GM23338 (cell line): ENCODE data around the gene TMEM117. TPM values are rescaled to one million over a fixed set of nuclear protein-coding genes. Genes with fewer than 3 reads are reported as not detected.

Experiments
- ATAC-seq: fragments of 200-7000 bp; cut with Tn5 transposase; 3 replicates; pipeline ENCODE4 v1.9.1; 2020
- DNase-seq: peaks from one replicate; pipeline ENCODE4 v3.0.0-alpha.2; 2015; ENCODE audit warnings: low spot score
- H2AFZ ChIP-seq: fragments of 200-600 bp; sonication (generic); 2 replicates; pipeline ENCODE4 v1.8.0; 2016; ENCODE audit warnings: antibody characterized with exemption, mild to moderate bottlenecking, moderate library complexity
- H3F3A ChIP-seq: fragments of 200-600 bp; sonication (generic); replicated peaks from 2 replicates; pipeline ENCODE4 v1.8.0; 2017; ENCODE audit warnings: antibody characterized with exemption, mixed run types, low read depth
- H3K27ac ChIP-seq: fragments of 200-600 bp; sonication (generic); 2 replicates; pipeline ENCODE4 v1.6.1; 2016; ENCODE audit warnings: low read depth
- H3K27me3 ChIP-seq: fragments of 200-600 bp; sonication (generic); 2 replicates; pipeline ENCODE4 v1.8.0; 2016; ENCODE audit warnings: mild to moderate bottlenecking, mixed run types, moderate library complexity; ENCODE audit not compliant: insufficient read depth
- H3K36me3 ChIP-seq: fragments of 200-600 bp; sonication (generic); 2 replicates; pipeline ENCODE4 v1.8.0; 2016; ENCODE audit warnings: mild to moderate bottlenecking; ENCODE audit not compliant: insufficient read depth
- H3K4me1 ChIP-seq: fragments of 200-600 bp; sonication (generic); 2 replicates; pipeline ENCODE4 v1.8.0; 2016; ENCODE audit warnings: mild to moderate bottlenecking, moderate library complexity; ENCODE audit not compliant: insufficient read depth
- H3K4me2 ChIP-seq: fragments of 200-600 bp; sonication (generic); 2 replicates; pipeline ENCODE4 v1.7.1; 2017; ENCODE audit warnings: mixed run types
- H3K4me3 ChIP-seq: fragments of 200-600 bp; sonication (generic); 2 replicates; pipeline ENCODE4 v1.6.1; 2016; ENCODE audit warnings: mixed run types
- H3K79me2 ChIP-seq: fragments of 200-600 bp; sonication (generic); replicated peaks from 2 replicates; pipeline ENCODE4 v1.8.0; 2017; ENCODE audit warnings: mild to moderate bottlenecking; ENCODE audit not compliant: insufficient read depth
- H3K9me2 ChIP-seq: fragments of 200-600 bp; sonication (generic); 2 replicates; pipeline ENCODE4 v1.8.0; 2017; ENCODE audit not compliant: insufficient read depth
- H4K20me1 ChIP-seq: fragments of 200-600 bp; sonication (generic); replicated peaks from 2 replicates; pipeline ENCODE4 v1.8.0; 2017; ENCODE audit warnings: mild to moderate bottlenecking; ENCODE audit not compliant: insufficient read depth
- H3K27ac Mint-ChIP-seq: 2 replicates; pipeline ENCODE4 v1.8.0; 2020; ENCODE audit warnings: inconsistent platforms, mild to moderate bottlenecking, moderate library complexity, mixed read lengths
- H3K27me3 Mint-ChIP-seq: 3 replicates; pipeline ENCODE4 v1.8.0; 2022; ENCODE audit warnings: low read depth, mild to moderate bottlenecking, moderate library complexity, mixed read lengths, inconsistent platforms; ENCODE audit not compliant: insufficient read depth, poor library complexity
- H3K36me3 Mint-ChIP-seq: 3 replicates; pipeline ENCODE4 v1.8.0; 2021; ENCODE audit warnings: low read depth, mild to moderate bottlenecking, inconsistent platforms, moderate library complexity, mixed read lengths
- H3K4me1 Mint-ChIP-seq: 3 replicates; pipeline ENCODE4 v1.8.0; 2020; ENCODE audit warnings: mild to moderate bottlenecking, inconsistent platforms, mixed read lengths
- H3K4me3 Mint-ChIP-seq: 3 replicates; pipeline ENCODE4 v1.8.0; 2021; ENCODE audit warnings: moderate library complexity, mild to moderate bottlenecking, inconsistent platforms, mixed read lengths
- H3K9me3 Mint-ChIP-seq: 3 replicates; pipeline ENCODE4 v1.8.0; 2020; ENCODE audit warnings: moderate library complexity, mild to moderate bottlenecking, inconsistent platforms, mixed read lengths
- CREB1 ChIP-seq: fragments of 250-450 bp; sonication (Bioruptor Pico); IDR thresholded peaks from 2 replicates; pipeline ENCODE4 v1.5.0; 2020; ENCODE audit warnings: low read depth, mild to moderate bottlenecking, moderate library complexity
- CTCF ChIP-seq, 2 experiments: fragments of 200-600 bp in 1 of 2; sonication (generic) in 1 of 2; conservative IDR thresholded peaks; 2 replicates each; pipeline versions ENCODE4 v1.5.1 to v1.6.1; 2016 to 2017; ENCODE audit warnings: antibody characterized with exemption in 2 of 2, low read depth in 2 of 2, mild to moderate bottlenecking in 2 of 2, moderate library complexity in 1 of 2
- ETS1 ChIP-seq: IDR thresholded peaks from 2 replicates; pipeline ENCODE4 v1.6.1; 2016; ENCODE audit warnings: antibody characterized with exemption
- EZH2 ChIP-seq: fragments of 200-600 bp; sonication (generic); IDR thresholded peaks from one replicate; pipeline ENCODE4 v1.8.0; 2017; ENCODE audit warnings: antibody characterized with exemption, mild to moderate bottlenecking, low read depth; ENCODE audit not compliant: unreplicated experiment
- EZH2phosphoT487 ChIP-seq: fragments of 200-600 bp; sonication (generic); IDR thresholded peaks from one replicate; pipeline ENCODE4 v1.8.1; 2018; ENCODE audit warnings: antibody characterized with exemption; ENCODE audit not compliant: unreplicated experiment
- JUNB ChIP-seq: IDR thresholded peaks from one replicate; pipeline ENCODE4 v1.6.1; 2016; ENCODE audit warnings: antibody characterized with exemption; ENCODE audit not compliant: unreplicated experiment
- NANOG ChIP-seq: IDR thresholded peaks from 2 replicates; pipeline ENCODE4 v1.6.1; 2016; ENCODE audit warnings: antibody characterized with exemption, borderline replicate concordance
- POLR2AphosphoS5 ChIP-seq: IDR thresholded peaks from 2 replicates; pipeline ENCODE4 v1.6.1; 2016; ENCODE audit warnings: antibody characterized with exemption, low read depth
- REST ChIP-seq: IDR thresholded peaks from one replicate; pipeline ENCODE4 v1.6.1; 2018; ENCODE audit warnings: antibody characterized with exemption; ENCODE audit not compliant: unreplicated experiment
- STAT1 ChIP-seq: IDR thresholded peaks from one replicate; pipeline ENCODE4 v1.6.1; 2016; ENCODE audit warnings: antibody characterized with exemption; ENCODE audit not compliant: unreplicated experiment
- ZNF114 ChIP-seq: fragments of 250-450 bp; sonication (Bioruptor Pico); IDR thresholded peaks from 2 replicates; pipeline ENCODE4 v1.5.0; 2020; ENCODE audit warnings: mild to moderate bottlenecking, moderate library complexity
- ZNF331 ChIP-seq: fragments of 250-450 bp; sonication (Bioruptor Pico); IDR thresholded peaks from 2 replicates; pipeline ENCODE4 v1.5.0; 2020; ENCODE audit warnings: low read depth, mild to moderate bottlenecking, moderate library complexity
- ZNF462 ChIP-seq: fragments of 250-450 bp; sonication (Bioruptor Pico); IDR thresholded peaks from 2 replicates; pipeline ENCODE4 v1.5.0; 2020; ENCODE audit warnings: mild to moderate bottlenecking, moderate library complexity
- polyA plus RNA-seq: library from polyadenylated mRNA; unstranded; fragments of >200 nt; fragmentation: Nextera tagmentation; extraction: Ambion mirVana; gene quantifications from 2 replicates; pipeline ENCODE4 v1.2.1, GENCODE V29; 2016
- total RNA-seq: library from RNA; depleted of rRNA; stranded (reverse); fragments of >200 nt; shearing (Covaris generic); gene quantifications from 2 replicates; pipeline ENCODE4 v1.2.3, GENCODE V29; 2014

The TMEM117 gene
- total and polyA plus RNA-seq, 2 experiments from 2014 or later, result 0.94 to 1.6 TPM

DNA sequence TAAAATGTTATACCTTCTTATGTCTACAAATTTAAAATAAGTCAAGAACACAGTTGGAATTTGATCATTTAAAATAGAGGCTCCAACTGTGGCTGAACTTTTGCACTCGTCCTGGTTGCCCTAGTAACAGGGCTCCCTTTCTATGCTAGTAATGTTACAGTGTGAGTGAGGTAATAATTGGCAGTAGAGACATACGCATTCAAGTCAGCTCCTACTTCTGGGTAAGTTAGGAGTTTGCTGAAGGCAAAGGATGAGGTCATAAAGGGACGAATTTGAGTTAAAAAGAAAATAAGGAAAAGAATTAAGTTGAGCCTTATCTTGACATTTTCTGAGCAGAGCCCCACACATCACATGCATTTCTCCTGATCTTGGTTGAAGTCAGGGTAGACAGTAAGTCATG is 129.1 kb downstream of the TMEM117 start:
- Histone ChIP-seq H3K79me2 (no peaks in the 10 kb centered on the region), H3F3A (no peaks in the 10 kb centered on the region), H3K4me2 (no peak overlapping the region), H3K4me3 (no peak overlapping the region), H4K20me1 (no peaks in the 10 kb centered on the region), H2AFZ (no peak overlapping the region), H3K27ac (no peak overlapping the region), H3K36me3 (0 out of 2 replicates have a peak, but pooled peaks cover 5% of the 10 kb centered on the region), H3K27me3 (no peaks in the 10 kb centered on the region), H3K4me1 (no peaks in the 10 kb centered on the region), H3K9me2 (no peaks in the 10 kb centered on the region)
- DNase-seq (no peak), ATAC-seq (no peak)
- H3K36me3 Mint-ChIP-seq, result no peaks in the 10 kb centered on the region
- peaks cover 6% of the 10 kb centered on the region; the same call in 2 of the 3 replicates for H3K9me3 Mint-ChIP-seq
- no peak overlapping the region for H3K4me3 Mint-ChIP-seq
- H3K27ac Mint-ChIP-seq, result no peak overlapping the region
- TF ChIP-seq JUNB, result no peak
- no peak for TF ChIP-seq POLR2AphosphoS5
- TF ChIP-seq ZNF462 (CRISPR knock-in tag), result no peak
- no peak for TF ChIP-seq STAT1
- no peak for TF ChIP-seq NANOG
- no peak for TF ChIP-seq ZNF331
- TF ChIP-seq CTCF (conservative IDR thresholded peaks at IDR 0.05; ENCODE audit: low read depth in 2 of 2), result no peak
- TF ChIP-seq ETS1, result no peak
- no peak for TF ChIP-seq ZNF114 (CRISPR knock-in tag)
- TF ChIP-seq CREB1 (CRISPR knock-in tag), result no peak
- no peak for TF ChIP-seq REST
- no peak for TF ChIP-seq EZH2
- no peak for TF ChIP-seq EZH2phosphoT487
- H3K27me3 Mint-ChIP-seq, result peaks cover 3% of the 10 kb centered on the region
- peaks cover 2% of the 10 kb centered on the region; the same call in 2 of the 3 replicates for H3K4me1 Mint-ChIP-seq
